OCI-LY7 (cell line): ENCODE results near the gene ADGRD1. TPM values are rescaled to one million over a fixed set of nuclear protein-coding genes. Genes with fewer than 3 reads are reported as not detected.

ENCODE experiments used
- BruUV-seq: library from RNA; stranded (reverse); fragments of 400-500 nt; replicated peaks from 2 replicates; lab custom pipeline; 2021; lab: Mats Ljungman, UMichigan
- CTCF ChIA-PET: fragments of 300-600 bp; sonication (Branson Sonifier 250); formaldehyde crosslinking; loops from one replicate; lab custom pipeline; 2022; ENCODE audit warnings: antibody characterized with exemption; ENCODE audit not compliant: unreplicated experiment; lab: Charles Lee
- POLR2A ChIA-PET: fragments of 300-600 bp; sonication (Branson Sonifier 250); formaldehyde crosslinking; loops from one replicate; lab custom pipeline; 2022; ENCODE audit warnings: antibody characterized with exemption; lab: Charles Lee
- DNase-seq: peaks from one replicate; pipeline ENCODE4 v3.0.0-alpha.2; 2015; ENCODE audit warnings: low spot score
- H2AFZ ChIP-seq: fragments of 200-600 bp; sonication (generic), shearing (Covaris generic); 2 replicates; pipeline ENCODE4 v1.6.1; 2014; ENCODE audit warnings: mild to moderate bottlenecking, antibody characterized with exemption, low read length, moderate library complexity
- H3K27ac ChIP-seq: fragments of 200-600 bp; sonication (generic); 2 replicates; pipeline ENCODE4 v1.5.1; 2014; ENCODE audit warnings: mixed run types, low read depth, mild to moderate bottlenecking, moderate library complexity, low read length, inconsistent platforms; ENCODE audit not compliant: poor library complexity, severe bottlenecking
- H3K36me3 ChIP-seq: fragments of 200-600 bp; sonication (generic); 2 replicates; pipeline ENCODE4 v1.6.1; 2014; ENCODE audit warnings: mild to moderate bottlenecking, antibody characterized with exemption, low read length, moderate library complexity, mixed read lengths; ENCODE audit not compliant: insufficient read depth
- H3K4me1 ChIP-seq: fragments of 200-600 bp; sonication (generic); 2 replicates; pipeline ENCODE4 v1.5.1; 2014; ENCODE audit warnings: mild to moderate bottlenecking, low read length; ENCODE audit not compliant: insufficient read depth, poor library complexity, severe bottlenecking
- H3K4me2 ChIP-seq: fragments of 200-600 bp; sonication (generic); 2 replicates; pipeline ENCODE4 v1.6.1; 2014; ENCODE audit warnings: mild to moderate bottlenecking, low read length
- H3K4me3 ChIP-seq: fragments of 200-600 bp; sonication (generic); 2 replicates; pipeline ENCODE4 v1.5.1; 2014; ENCODE audit warnings: mild to moderate bottlenecking, low read depth, low read length; ENCODE audit not compliant: poor library complexity, severe bottlenecking
- H3K79me2 ChIP-seq: fragments of 200-600 bp; sonication (generic); 2 replicates; pipeline ENCODE4 v1.6.1; 2016; ENCODE audit warnings: low read depth, mild to moderate bottlenecking, low read length, moderate library complexity, mixed read lengths; ENCODE audit not compliant: insufficient read depth
- H3K9me2 ChIP-seq: fragments of 200-600 bp; sonication (generic); 2 replicates; pipeline ENCODE4 v1.6.1; 2016; ENCODE audit warnings: mild to moderate bottlenecking, low read length, mixed read lengths; ENCODE audit not compliant: insufficient read depth
- H3K9me3 ChIP-seq: fragments of 200-600 bp; sonication (generic); 2 replicates; pipeline ENCODE4 v1.6.1; 2014; ENCODE audit warnings: mild to moderate bottlenecking, mixed run types, low read length, mixed read lengths
- H4K20me1 ChIP-seq: fragments of 200-600 bp; sonication (generic); 2 replicates; pipeline ENCODE4 v1.6.1; 2014; ENCODE audit warnings: mild to moderate bottlenecking, antibody characterized with exemption, low read length, moderate library complexity, mixed read lengths; ENCODE audit not compliant: insufficient read depth
- EZH2phosphoT487 ChIP-seq: fragments of 200-600 bp; sonication (generic); IDR thresholded peaks from 2 replicates; pipeline ENCODE4 v1.6.1; 2018; ENCODE audit warnings: low read depth, borderline replicate concordance, mild to moderate bottlenecking, mixed run types, antibody characterized with exemption, low read length, moderate library complexity, mixed read lengths
- intact Hi-C: fragments of 100-400 bp; cut with micrococcal nuclease; formaldehyde crosslinking; loops from one replicate; pipeline ENCODE4 v1.10.0; 2022; ENCODE audit not compliant: unreplicated experiment
- total RNA-seq, 2 experiments: library from RNA; depleted of rRNA in 1 of 2; stranded (reverse); fragments of >200 nt in 1 of 2; shearing (Covaris generic) in 1 of 2; gene quantifications; 2 replicates each; pipeline ENCODE4 v1.2.3, GENCODE V29; 2014 to 2022
- TF ChIP-seq, protein P1 (sequence below): fragments of 200-600 bp; sonication (generic); conservative IDR thresholded peaks from 2 replicates; pipeline ENCODE4 v1.5.1; 2014; ENCODE audit warnings: mild to moderate bottlenecking, antibody characterized with exemption, low read length, moderate library complexity, mixed read lengths

The ADGRD1 gene
- total RNA-seq, 2 experiments from 2014 or later, result 1.0 to 1.7 TPM

DNA sequence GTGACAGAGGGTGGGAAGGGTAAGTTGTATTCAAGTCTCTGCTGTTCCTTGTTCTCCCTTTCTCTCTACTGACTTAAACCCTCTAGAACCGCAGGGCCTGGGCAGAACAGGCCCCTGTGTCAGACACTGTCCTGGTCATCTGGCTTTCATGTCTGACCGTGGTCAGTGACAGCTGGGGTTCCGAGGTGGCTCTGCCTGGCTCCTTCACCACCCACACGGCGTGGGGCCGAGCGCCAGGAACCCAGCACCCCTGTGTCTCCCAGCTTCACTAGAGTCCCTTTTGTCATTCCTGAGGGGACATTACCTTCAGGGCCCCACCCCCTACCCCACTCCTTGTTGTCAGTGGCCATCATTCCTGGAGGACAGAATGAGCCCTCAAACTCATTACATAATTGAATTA lies 168.9 kb downstream of the ADGRD1 start:
- Histone ChIP-seq H3K4me2 (no peak overlapping the region), H2AFZ (no peak overlapping the region), H4K20me1 (no peaks in the 10 kb centered on the region), H3K4me3 (no peak overlapping the region), H3K79me2 (no peaks in the 10 kb centered on the region), H3K36me3 (no peaks in the 10 kb centered on the region), H3K27ac (no peak overlapping the region), H3K4me1 (no peaks in the 10 kb centered on the region), H3K9me3 (no peaks in the 10 kb centered on the region), H3K9me2 (no peaks in the 10 kb centered on the region)
- intact Hi-C loops, result no loop called here
- CTCF ChIA-PET, result no interaction called here
- TF ChIP-seq EZH2phosphoT487, result no peak
- TF ChIP-seq, protein P1, sequence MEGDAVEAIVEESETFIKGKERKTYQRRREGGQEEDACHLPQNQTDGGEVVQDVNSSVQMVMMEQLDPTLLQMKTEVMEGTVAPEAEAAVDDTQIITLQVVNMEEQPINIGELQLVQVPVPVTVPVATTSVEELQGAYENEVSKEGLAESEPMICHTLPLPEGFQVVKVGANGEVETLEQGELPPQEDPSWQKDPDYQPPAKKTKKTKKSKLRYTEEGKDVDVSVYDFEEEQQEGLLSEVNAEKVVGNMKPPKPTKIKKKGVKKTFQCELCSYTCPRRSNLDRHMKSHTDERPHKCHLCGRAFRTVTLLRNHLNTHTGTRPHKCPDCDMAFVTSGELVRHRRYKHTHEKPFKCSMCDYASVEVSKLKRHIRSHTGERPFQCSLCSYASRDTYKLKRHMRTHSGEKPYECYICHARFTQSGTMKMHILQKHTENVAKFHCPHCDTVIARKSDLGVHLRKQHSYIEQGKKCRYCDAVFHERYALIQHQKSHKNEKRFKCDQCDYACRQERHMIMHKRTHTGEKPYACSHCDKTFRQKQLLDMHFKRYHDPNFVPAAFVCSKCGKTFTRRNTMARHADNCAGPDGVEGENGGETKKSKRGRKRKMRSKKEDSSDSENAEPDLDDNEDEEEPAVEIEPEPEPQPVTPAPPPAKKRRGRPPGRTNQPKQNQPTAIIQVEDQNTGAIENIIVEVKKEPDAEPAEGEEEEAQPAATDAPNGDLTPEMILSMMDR, result no peak
- no TSS peak for BruUV-seq
- no peak for DNase-seq
- POLR2A ChIA-PET, result no interaction called here

GRCh38 chr12:131123817-131124216 lies 170.1 kb downstream of the ADGRD1 start:
- no TSS peak for BruUV-seq
- Histone ChIP-seq H3K4me1 (no peaks in the 10 kb centered on the region), H3K79me2 (no peaks in the 10 kb centered on the region), H2AFZ (no peak overlapping the region), H3K4me3 (no peak overlapping the region), H3K36me3 (no peaks in the 10 kb centered on the region), H3K4me2 (no peak overlapping the region), H3K27ac (no peak overlapping the region), H4K20me1 (no peaks in the 10 kb centered on the region), H3K9me3 (no peaks in the 10 kb centered on the region), H3K9me2 (no peaks in the 10 kb centered on the region)
- intact Hi-C loops, result no loop called here
- POLR2A ChIA-PET, result no interaction called here
- CTCF ChIA-PET, result no interaction called here
- TF ChIP-seq, protein P1, result no peak
- TF ChIP-seq EZH2phosphoT487, result no peak
- DNase-seq, result no peak

- Histone ChIP-seq H3K9me2 (no peaks in the 10 kb centered on the region), H2AFZ (no peak overlapping the region), H3K4me3 (no peak overlapping the region), H3K9me3 (no peaks in the 10 kb centered on the region), H4K20me1 (no peaks in the 10 kb centered on the region), H3K4me2 (no peak overlapping the region), H3K27ac (no peak overlapping the region), H3K79me2 (no peaks in the 10 kb centered on the region), H3K36me3 (no peaks in the 10 kb centered on the region), H3K4me1 (no peaks in the 10 kb centered on the region)
- intact Hi-C loops, result no loop called here
- no TSS peak for BruUV-seq
- ChIA-PET CTCF (no interaction called here), POLR2A (no interaction called here)
- no peak for DNase-seq
- TF ChIP-seq EZH2phosphoT487, result no peak
- TF ChIP-seq, protein P1, result no peak
These were observed 171.0 kb downstream of the ADGRD1 start for GRCh38 chr12:131124487-131125280.
